H1 (cell line): ENCODE measurements around the gene SSPN. TPM values are rescaled to one million over a fixed set of nuclear protein-coding genes. Genes with fewer than 3 reads are reported as not detected.

Source experiments
- CTCF ChIA-PET: fragments of 300-600 bp; sonication (Branson Sonifier 250); formaldehyde crosslinking; loops from one replicate; lab custom pipeline; 2021; ENCODE audit not compliant: partially characterized antibody; lab: Charles Lee
- POLR2A ChIA-PET: fragments of 300-600 bp; sonication (Branson Sonifier 250); formaldehyde crosslinking; loops from one replicate; lab custom pipeline; 2021; ENCODE audit warnings: inconsistent platforms; ENCODE audit not compliant: partially characterized antibody; lab: Charles Lee
- DNase-seq, 2 experiments: peaks; one replicate each; pipeline versions ENCODE4 v3.0.0 to v3.0.0-alpha.2; 2010 to 2022; ENCODE audit warnings: low spot score in 2 of 2, low read depth in 1 of 2, mixed read lengths in 1 of 2
- FAIRE-seq: peaks from 2 replicates; lab custom pipeline; 2011; peaks lifted over from hg19 to GRCh38; lab: Jason Lieb, UNC
- H2AFZ ChIP-seq: 2 replicates; pipeline ENCODE4 v1.8.1; 2012; ENCODE audit warnings: low read length, inconsistent platforms
- H2AK5ac ChIP-seq: 2 replicates; pipeline ENCODE4 v1.6.1; 2013; ENCODE audit warnings: low read depth, low read length
- H2BK120ac ChIP-seq: replicated peaks from 2 replicates; pipeline ENCODE3; 2013; ENCODE audit warnings: low read depth, low read length, inconsistent platforms
- H2BK12ac ChIP-seq: 2 replicates; pipeline ENCODE4 v1.6.1; 2013; ENCODE audit warnings: low read depth, low read length
- H2BK15ac ChIP-seq: 2 replicates; pipeline ENCODE4 v1.6.1; 2013; ENCODE audit warnings: low read length
- H2BK20ac ChIP-seq: 2 replicates; pipeline ENCODE4 v1.6.1; 2013; ENCODE audit warnings: low read length
- H2BK5ac ChIP-seq: 2 replicates; pipeline ENCODE4 v1.6.1; 2013; ENCODE audit warnings: low read depth, low read length
- H3K14ac ChIP-seq: 2 replicates; pipeline ENCODE4 v1.6.1; 2013; ENCODE audit warnings: inconsistent platforms; ENCODE audit not compliant: insufficient read length
- H3K18ac ChIP-seq: 2 replicates; pipeline ENCODE4 v1.6.1; 2013; ENCODE audit warnings: low read length; ENCODE audit errors: extremely low read depth
- H3K23ac ChIP-seq: 2 replicates; pipeline ENCODE4 v1.6.1; 2013; ENCODE audit warnings: inconsistent platforms; ENCODE audit not compliant: insufficient read length
- H3K23me2 ChIP-seq: 2 replicates; pipeline ENCODE4 v1.6.1; 2013; ENCODE audit warnings: low read depth, low read length
- H3K27ac ChIP-seq: 2 replicates; pipeline ENCODE4 v1.6.1; 2011; ENCODE audit warnings: low read depth, low read length, inconsistent platforms
- H3K27me3 ChIP-seq, 4 experiments: replicated peaks in 1 of 4; 1 replicate in 1 of 4; 2 replicates in 3 of 4; pipeline versions ENCODE4 v1.6.1 to v1.8.1; 2011 to 2013; ENCODE audit warnings: low read length in 3 of 4, mild to moderate bottlenecking in 3 of 4, inconsistent platforms in 2 of 4, mixed read lengths in 2 of 4, moderate library complexity in 1 of 4; ENCODE audit not compliant: control insufficient read depth in 3 of 4, insufficient read depth in 3 of 4; ENCODE audit errors: extremely low read depth in 1 of 4
- H3K36me3 ChIP-seq, 4 experiments: 2 replicates each; pipeline versions ENCODE4 v1.6.1 to v1.8.1; 2011 to 2013; ENCODE audit warnings: mild to moderate bottlenecking in 4 of 4, low read length in 3 of 4, moderate library complexity in 2 of 4, control low read depth in 1 of 4, inconsistent platforms in 1 of 4; ENCODE audit not compliant: insufficient read depth in 4 of 4, control insufficient read depth in 2 of 4
- H3K4ac ChIP-seq: replicated peaks from 2 replicates; pipeline ENCODE3; 2013; ENCODE audit warnings: low read length, low read depth, mixed read lengths, inconsistent platforms; ENCODE audit not compliant: insufficient read length
- H3K4me1 ChIP-seq, 4 experiments: replicated peaks in 1 of 4; 1 replicate in 1 of 4; 2 replicates in 3 of 4; pipeline versions ENCODE4 v1.6.1 to v1.8.1; 2011 to 2013; ENCODE audit warnings: low read length in 3 of 4, inconsistent platforms in 2 of 4, mixed read lengths in 1 of 4; ENCODE audit not compliant: insufficient read depth in 4 of 4, control insufficient read depth in 3 of 4
- H3K4me2 ChIP-seq, 2 experiments: 2 replicates each; pipeline versions ENCODE4 v1.6.1 to v1.8.1; 2011 to 2013; ENCODE audit warnings: low read depth in 2 of 2, low read length in 2 of 2, control low read depth in 1 of 2, inconsistent platforms in 1 of 2, mild to moderate bottlenecking in 1 of 2; ENCODE audit not compliant: insufficient read depth in 1 of 2
- H3K4me3 ChIP-seq, 4 experiments: fragments of 200-600, 300-600 bp in 1 of 4; sonication (generic), shearing (Covaris generic), sonication (Bioruptor Twin) in 1 of 4; 2 replicates each; pipeline versions ENCODE4 v1.5.1 to v1.8.1; 2011 to 2016; ENCODE audit warnings: low read length in 4 of 4, low read depth in 3 of 4, control low read depth in 2 of 4, inconsistent platforms in 2 of 4, mild to moderate bottlenecking in 2 of 4, mixed read lengths in 1 of 4, moderate library complexity in 1 of 4; ENCODE audit not compliant: insufficient read depth in 2 of 4; ENCODE audit errors: extremely low read depth in 1 of 4
- H3K56ac ChIP-seq: replicated peaks from 2 replicates; pipeline ENCODE3; 2013; ENCODE audit warnings: low read depth, mild to moderate bottlenecking, mixed read lengths, low read length, inconsistent platforms; ENCODE audit not compliant: insufficient read length
- H3K79me1 ChIP-seq: 2 replicates; pipeline ENCODE4 v1.6.1; 2013; ENCODE audit warnings: low read depth, low read length, control low read depth
- H3K79me2 ChIP-seq, 2 experiments: 2 replicates each; pipeline versions ENCODE4 v1.6.1 to v1.8.1; 2012 to 2013; ENCODE audit warnings: low read length in 2 of 2, mild to moderate bottlenecking in 2 of 2, inconsistent platforms in 1 of 2; ENCODE audit not compliant: insufficient read depth in 2 of 2, control insufficient read depth in 1 of 2
- H3K9ac ChIP-seq, 4 experiments: replicated peaks in 1 of 4; 1 replicate in 1 of 4; 2 replicates in 3 of 4; pipeline versions ENCODE4 v1.6.1 to v1.8.1; 2011 to 2013; ENCODE audit warnings: low read depth in 3 of 4, low read length in 3 of 4, control low read depth in 2 of 4, mild to moderate bottlenecking in 2 of 4, moderate library complexity in 2 of 4, inconsistent platforms in 1 of 4; ENCODE audit errors: extremely low read depth in 1 of 4
- H3K9me3 ChIP-seq, 2 experiments: 2 replicates each; pipeline versions ENCODE4 v1.6.1 to v1.8.1; 2012 to 2013; ENCODE audit warnings: mild to moderate bottlenecking in 2 of 2, moderate library complexity in 2 of 2, control low read depth in 1 of 2, inconsistent platforms in 1 of 2, low read depth in 1 of 2, low read length in 1 of 2, mixed read lengths in 1 of 2; ENCODE audit not compliant: insufficient read depth in 2 of 2
- H4K20me1 ChIP-seq, 2 experiments: replicated peaks in 1 of 2; 2 replicates each; pipeline versions ENCODE3 to v1.8.1; 2011 to 2013; ENCODE audit warnings: inconsistent platforms in 2 of 2, low read length in 2 of 2, mild to moderate bottlenecking in 1 of 2; ENCODE audit not compliant: insufficient read depth in 2 of 2, control insufficient read depth in 1 of 2
- H4K5ac ChIP-seq: 2 replicates; pipeline ENCODE4 v1.6.1; 2013; ENCODE audit warnings: low read length, low read depth, mixed read lengths, inconsistent platforms; ENCODE audit not compliant: insufficient read length
- H4K8ac ChIP-seq: 2 replicates; pipeline ENCODE4 v1.8.0; 2013; ENCODE audit warnings: mild to moderate bottlenecking, moderate library complexity, low read length, inconsistent platforms; ENCODE audit not compliant: insufficient read depth; ENCODE audit errors: extremely low read depth
- H4K91ac ChIP-seq: replicated peaks from 2 replicates; pipeline ENCODE3; 2013; ENCODE audit warnings: low read length, mixed read lengths, inconsistent platforms; ENCODE audit not compliant: insufficient read length
- BACH1 ChIP-seq: IDR thresholded peaks from 2 replicates; pipeline ENCODE4 v1.6.1; 2012; ENCODE audit warnings: low read length, improper control_type of control experiment
- BRCA1 ChIP-seq: IDR thresholded peaks from 2 replicates; pipeline ENCODE4 v1.6.1; 2012; ENCODE audit warnings: low read depth, low read length, improper control_type of control experiment
- CEBPB ChIP-seq: IDR thresholded peaks from 2 replicates; pipeline ENCODE4 v1.6.1; 2012; ENCODE audit warnings: low read depth, low read length
- CTBP2 ChIP-seq: IDR thresholded peaks from 2 replicates; pipeline ENCODE4 v1.7.0; 2011; ENCODE audit warnings: borderline replicate concordance, mild to moderate bottlenecking, moderate library complexity, mixed read lengths, low read length; ENCODE audit not compliant: insufficient read depth, insufficient read length
- EGR1 ChIP-seq: IDR thresholded peaks from 2 replicates; pipeline ENCODE4 v1.6.1; 2011; ENCODE audit warnings: low read depth, low read length, borderline replicate concordance
- KDM1A ChIP-seq: fragments of 200-600, 300-600 bp; sonication (generic); IDR thresholded peaks from 2 replicates; pipeline ENCODE4 v1.7.1; 2016; ENCODE audit warnings: mild to moderate bottlenecking, low read length, borderline replicate concordance
- PHF8 ChIP-seq: fragments of 200-600 bp; sonication (generic); conservative IDR thresholded peaks from 2 replicates; pipeline ENCODE4 v1.7.1; 2012; ENCODE audit warnings: low read depth, mild to moderate bottlenecking, inconsistent platforms, low read length, moderate library complexity
- POU5F1 ChIP-seq: IDR thresholded peaks from 2 replicates; pipeline ENCODE4 v1.6.1; 2011; ENCODE audit warnings: low read depth, mild to moderate bottlenecking, low read length, moderate library complexity
- RFX5 ChIP-seq: IDR thresholded peaks from 2 replicates; pipeline ENCODE4 v1.6.1; 2011; ENCODE audit warnings: low read depth, low read length, improper control_type of control experiment, borderline replicate concordance
- RNF2 ChIP-seq: fragments of 200-900, 300-1000 bp; sonication (generic); IDR thresholded peaks from 2 replicates; pipeline ENCODE4 v1.7.1; 2016; ENCODE audit warnings: borderline replicate concordance, low read depth, mild to moderate bottlenecking, antibody characterized with exemption, low read length; ENCODE audit not compliant: poor library complexity, severe bottlenecking; ENCODE audit errors: missing control alignments
- SIRT6 ChIP-seq: IDR thresholded peaks from one replicate; pipeline ENCODE4 v1.7.1; 2012; ENCODE audit warnings: low read length, inconsistent platforms
- SUZ12 ChIP-seq: fragments of 200-600 bp; sonication (generic); IDR thresholded peaks from 2 replicates; pipeline ENCODE4 v1.6.1; 2012; ENCODE audit warnings: mild to moderate bottlenecking, inconsistent platforms, low read length, moderate library complexity, mixed read lengths
- TAF1 ChIP-seq: IDR thresholded peaks from 2 replicates; pipeline ENCODE4 v1.6.1; 2011; ENCODE audit warnings: mild to moderate bottlenecking, low read depth, low read length
- TBP ChIP-seq: IDR thresholded peaks from 2 replicates; pipeline ENCODE4 v1.6.1; 2011; ENCODE audit warnings: low read depth, low read length, improper control_type of control experiment
- TEAD4 ChIP-seq: IDR thresholded peaks from 2 replicates; pipeline ENCODE4 v1.6.1; 2012; ENCODE audit warnings: low read depth, low read length, inconsistent platforms, mixed read lengths
- YY1 ChIP-seq: IDR thresholded peaks from 2 replicates; pipeline ENCODE4 v1.6.1; 2011; ENCODE audit warnings: low read depth, mild to moderate bottlenecking, low read length
- WGBS, 2 experiments: shearing (Covaris generic) in 1 of 2; methylation state at CpG; one replicate each; pipeline versions ENCODE4 v1.1.6 to v1.1.7; 2013 to 2015; ENCODE audit warnings: low lambda C conversion rate in 2 of 2, mixed read lengths in 2 of 2, inconsistent platforms in 1 of 2, low coverage in 1 of 2, missing lambda C conversion rate in 1 of 2; ENCODE audit not compliant: insufficient replicate concordance in 2 of 2, insufficient coverage in 1 of 2, insufficient read length in 1 of 2; ENCODE audit errors: extremely low coverage in 1 of 2, missing lambda C conversion rate in 1 of 2; 5-methylcytosine and 5-hydroxymethylcytosine counted together
- polyA plus RNA-seq, 7 experiments: library from polyadenylated mRNA; depleted of rRNA in 3 of 7; stranded (reverse) in 5 of 7; unstranded in 2 of 7; fragments of >200 nt in 5 of 7; fragments of 200-250 nt in 2 of 7; gene quantifications; 1 replicate in 5 of 7; 2 replicates in 1 of 7; 4 replicates in 1 of 7; pipeline versions ENCODE4 v1.2.1 to v1.2.3, GENCODE V29; 2011 to 2013; ENCODE audit warnings: missing spikeins in 2 of 7, mixed read lengths in 2 of 7
- total RNA-seq: library from RNA; stranded (reverse); fragmentation: NEBNext Ultra II Directional; extraction: Animal tissue kit (Norgen Biotek cat#: 25700); gene quantifications from 2 replicates; pipeline ENCODE4 v1.2.1, GENCODE V29; 2021

Gene SSPN
- total and polyA plus RNA-seq, 2 of the 8 experiments (the other 6 are each of a cell fraction or from before 2014, with no cell fraction given), result 0.86 to 1.8 TPM

- H2BK20ac ChIP-seq, result no peak overlapping the region
- no peak for FAIRE-seq
- H3K4me1 ChIP-seq, result peaks cover 0 to 2% (median 0%) of the 10 kb centered on the region in 4 experiments; a peak in 3 of 7 replicates
- peaks cover 0 to 28% (median 15%) of the 10 kb centered on the region in 4 experiments; a peak in 5 of 7 replicates for H3K27me3 ChIP-seq
- no peak overlapping the region for H4K91ac ChIP-seq
- CTCF ChIA-PET, result no interaction called here
- no peaks in the 10 kb centered on the region for H3K36me3 ChIP-seq
- no peak overlapping the region for H2BK5ac ChIP-seq
- POLR2A ChIA-PET, result interaction anchor here (0.6 kb wide), 1 partner anchor 47 kb away, joined by 5 read pairs; no protein-coding TSS in a partner anchor
- DNase-seq, result no peak
- H3K9me3 ChIP-seq, result no peaks in the 10 kb centered on the region
- H3K27ac ChIP-seq, result no peak overlapping the region
- no peak overlapping the region for H4K5ac ChIP-seq
- H4K8ac ChIP-seq, result no peak overlapping the region
- H2BK12ac ChIP-seq, result no peak overlapping the region
- no peak overlapping the region for H3K56ac ChIP-seq
- no peak overlapping the region for H3K14ac ChIP-seq
- no peak overlapping the region for H2BK15ac ChIP-seq
- no peak overlapping the region for H3K23ac ChIP-seq
- no peak overlapping the region for H3K9ac ChIP-seq
- peaks cover 4% of the 10 kb centered on the region for H3K23me2 ChIP-seq
- no peak overlapping the region for H3K18ac ChIP-seq
- H4K20me1 ChIP-seq, result no peaks in the 10 kb centered on the region
- H3K79me1 ChIP-seq, result no peaks in the 10 kb centered on the region
- H2AK5ac ChIP-seq, result no peak overlapping the region
- no peak overlapping the region for H3K4me2 ChIP-seq
- H3K79me2 ChIP-seq, result no peaks in the 10 kb centered on the region
- H3K4me3 ChIP-seq, result no peak overlapping the region
- no peak overlapping the region for H2BK120ac ChIP-seq
- H2AFZ ChIP-seq, result no peak overlapping the region
- WGBS, 2 experiments, result 88% methylated on average over 3 of the region's 3 CpGs; no CpG with 5 or more reads in 1 of the 2 experiments
- H3K4ac ChIP-seq, result no peak overlapping the region
- TF ChIP-seq TAF1 (no peak), BACH1 (no peak), PHF8 (no peak), RFX5 (no peak), TEAD4 (no peak), TBP (no peak), KDM1A (no peak), RNF2 (no peak), CTBP2 (no peak), SIRT6 (no peak), SUZ12 (no peak), YY1 (no peak), POU5F1 (no peak), BRCA1 (no peak), CEBPB (no peak), EGR1 (no peak)
These were observed 3.2 kb upstream of the SSPN start for GRCh38 chr12:26192142-26192541.
